OCI-LY1 (cell line): ENCODE results near the gene PWP2.

Experiments
- H2AFZ ChIP-seq: fragments of 200-600 bp; sonication (generic), shearing (Covaris generic); 2 replicates; pipeline ENCODE4 v1.6.0; 2014; ENCODE audit warnings: antibody characterized with exemption, mild to moderate bottlenecking, low read length
- H3F3A ChIP-seq: fragments of 200-600 bp; sonication (generic), shearing (Covaris generic); 2 replicates; pipeline ENCODE4 v1.6.0; 2014; ENCODE audit warnings: mild to moderate bottlenecking, antibody characterized with exemption, low read length, moderate library complexity; ENCODE audit not compliant: insufficient read depth
- H3K27ac ChIP-seq: fragments of 200-600 bp; sonication (generic); 2 replicates; pipeline ENCODE4 v1.5.1; 2014; ENCODE audit warnings: low read length, mixed run types, mild to moderate bottlenecking, low read depth; ENCODE audit not compliant: poor library complexity, severe bottlenecking
- H3K27me3 ChIP-seq: fragments of 200-600 bp; sonication (generic); 2 replicates; pipeline ENCODE4 v1.6.0; 2014; ENCODE audit warnings: antibody characterized with exemption, mild to moderate bottlenecking, low read length, moderate library complexity; ENCODE audit not compliant: insufficient read depth
- H3K36me3 ChIP-seq: fragments of 200-600 bp; sonication (generic); 2 replicates; pipeline ENCODE4 v1.6.1; 2014; ENCODE audit warnings: mild to moderate bottlenecking, antibody characterized with exemption, low read length, moderate library complexity, mixed read lengths; ENCODE audit not compliant: insufficient read depth
- H3K4me1 ChIP-seq: fragments of 200-600 bp; sonication (generic); 2 replicates; pipeline ENCODE4 v1.5.1; 2014; ENCODE audit warnings: mild to moderate bottlenecking, low read length, moderate library complexity; ENCODE audit not compliant: insufficient read depth, severe bottlenecking
- H3K4me2 ChIP-seq: fragments of 200-600 bp; sonication (generic), shearing (Covaris generic); 2 replicates; pipeline ENCODE4 v1.6.1; 2014; ENCODE audit warnings: low read length
- H3K4me3 ChIP-seq: fragments of 200-600 bp; sonication (generic); 2 replicates; pipeline ENCODE4 v1.5.1; 2014; ENCODE audit warnings: low read length, low read depth, mild to moderate bottlenecking, mixed read lengths; ENCODE audit not compliant: poor library complexity, severe bottlenecking
- H3K79me2 ChIP-seq: fragments of 200-600 bp; shearing (Covaris generic); 2 replicates; pipeline ENCODE4 v1.6.1; 2016; ENCODE audit warnings: mixed run types, low read length, mixed read lengths; ENCODE audit not compliant: insufficient read depth
- H3K9ac ChIP-seq: fragments of 200-600 bp; sonication (generic), shearing (Covaris generic); 2 replicates; pipeline ENCODE4 v1.6.1; 2014; ENCODE audit warnings: mild to moderate bottlenecking, low read length, mixed read lengths
- H3K9me2 ChIP-seq: fragments of 200-600 bp; sonication (generic), shearing (Covaris generic); 2 replicates; pipeline ENCODE4 v1.6.1; 2014; ENCODE audit warnings: low read depth, mild to moderate bottlenecking, low read length, mixed read lengths
- H3K9me3 ChIP-seq: fragments of 200-600 bp; shearing (Covaris generic); 2 replicates; pipeline ENCODE4 v1.6.1; 2014; ENCODE audit warnings: low read length, mixed read lengths
- H4K20me1 ChIP-seq: fragments of 200-600 bp; sonication (generic), shearing (Covaris generic); 2 replicates; pipeline ENCODE4 v1.6.0; 2016; ENCODE audit warnings: mild to moderate bottlenecking, low read length; ENCODE audit not compliant: insufficient read depth
- EZH2 ChIP-seq: fragments of 200-600 bp; sonication (generic), shearing (Covaris generic); IDR thresholded peaks from 2 replicates; pipeline ENCODE4 v1.8.0; 2017; ENCODE audit warnings: borderline replicate concordance, mixed run types, mild to moderate bottlenecking, antibody characterized with exemption, low read length, moderate library complexity, mixed read lengths
- TF ChIP-seq, protein P1 (sequence below): fragments of 200-600 bp; sonication (generic), shearing (Covaris generic); IDR thresholded peaks from 2 replicates; pipeline ENCODE4 v1.5.1; 2017; ENCODE audit warnings: mild to moderate bottlenecking, antibody characterized with exemption, low read length, moderate library complexity, mixed read lengths

Gene PWP2

DNA sequence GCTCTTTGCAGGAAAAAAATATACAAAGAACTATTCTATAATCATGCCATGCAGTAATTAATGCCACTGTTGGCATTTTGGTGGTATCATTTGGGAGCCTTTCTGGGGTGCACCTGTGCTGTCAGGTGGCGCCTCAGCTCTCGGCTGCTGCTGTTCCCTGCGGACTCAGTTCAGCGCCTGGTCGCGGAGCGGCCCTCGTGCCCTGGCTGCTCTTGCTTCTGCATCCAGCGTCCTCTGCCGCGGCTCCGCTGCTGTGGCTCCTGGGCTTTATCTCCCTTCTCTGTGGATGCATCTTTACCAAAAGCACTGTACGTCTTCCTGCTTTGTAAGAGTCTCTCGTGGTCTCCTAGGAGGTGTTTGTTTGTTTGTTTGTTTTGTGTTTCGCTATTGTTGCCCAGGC lies 35.1 kb upstream of the PWP2 start:
- Histone ChIP-seq H3K9me2 (no peaks in the 10 kb centered on the region), H3F3A (no peaks in the 10 kb centered on the region), H3K9me3 (no peaks in the 10 kb centered on the region), H3K4me3 (no peak overlapping the region), H3K36me3 (peaks cover 72% of the 10 kb centered on the region), H3K27ac (no peak overlapping the region), H3K4me1 (no peaks in the 10 kb centered on the region), H4K20me1 (no peaks in the 10 kb centered on the region), H3K4me2 (no peak overlapping the region), H3K79me2 (no peaks in the 10 kb centered on the region), H2AFZ (no peak overlapping the region), H3K27me3 (no peaks in the 10 kb centered on the region), H3K9ac (no peak overlapping the region)
- TF ChIP-seq EZH2 = no peak
- TF ChIP-seq, protein P1, sequence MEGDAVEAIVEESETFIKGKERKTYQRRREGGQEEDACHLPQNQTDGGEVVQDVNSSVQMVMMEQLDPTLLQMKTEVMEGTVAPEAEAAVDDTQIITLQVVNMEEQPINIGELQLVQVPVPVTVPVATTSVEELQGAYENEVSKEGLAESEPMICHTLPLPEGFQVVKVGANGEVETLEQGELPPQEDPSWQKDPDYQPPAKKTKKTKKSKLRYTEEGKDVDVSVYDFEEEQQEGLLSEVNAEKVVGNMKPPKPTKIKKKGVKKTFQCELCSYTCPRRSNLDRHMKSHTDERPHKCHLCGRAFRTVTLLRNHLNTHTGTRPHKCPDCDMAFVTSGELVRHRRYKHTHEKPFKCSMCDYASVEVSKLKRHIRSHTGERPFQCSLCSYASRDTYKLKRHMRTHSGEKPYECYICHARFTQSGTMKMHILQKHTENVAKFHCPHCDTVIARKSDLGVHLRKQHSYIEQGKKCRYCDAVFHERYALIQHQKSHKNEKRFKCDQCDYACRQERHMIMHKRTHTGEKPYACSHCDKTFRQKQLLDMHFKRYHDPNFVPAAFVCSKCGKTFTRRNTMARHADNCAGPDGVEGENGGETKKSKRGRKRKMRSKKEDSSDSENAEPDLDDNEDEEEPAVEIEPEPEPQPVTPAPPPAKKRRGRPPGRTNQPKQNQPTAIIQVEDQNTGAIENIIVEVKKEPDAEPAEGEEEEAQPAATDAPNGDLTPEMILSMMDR = no peak

DNA sequence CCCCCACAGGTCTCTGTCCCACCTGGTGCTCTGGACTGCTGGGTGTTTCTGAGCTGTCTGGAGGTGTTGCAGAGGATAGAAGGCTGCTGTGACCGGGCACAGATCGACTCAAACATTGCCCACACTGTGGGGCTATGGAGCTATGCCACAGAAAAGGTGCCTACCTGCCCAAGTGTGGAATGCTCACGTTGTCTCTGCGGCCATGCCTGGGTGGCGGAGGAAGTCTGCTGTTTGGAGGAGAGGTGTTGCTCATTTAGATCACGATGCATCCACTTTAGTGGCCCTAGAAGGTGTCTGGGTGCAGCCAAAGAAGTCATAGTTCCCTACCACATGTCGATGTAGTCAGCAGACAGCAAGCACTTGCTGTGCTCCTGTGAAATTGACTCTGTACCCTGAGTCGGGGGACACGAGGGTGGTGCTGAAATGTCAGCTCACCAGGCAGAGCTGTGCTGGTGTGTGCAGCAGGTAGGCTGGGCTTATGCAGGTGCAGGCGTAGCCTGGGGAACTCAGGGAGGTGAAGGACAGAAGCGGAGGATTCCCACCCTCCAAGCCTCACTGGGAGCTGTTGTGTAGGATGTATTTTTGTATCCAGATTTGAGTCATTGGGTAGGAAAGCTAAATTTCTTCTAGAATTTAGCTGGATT lies 32.8 kb upstream of the PWP2 start:
- Histone ChIP-seq H2AFZ (no peak overlapping the region), H3K9me2 (no peaks in the 10 kb centered on the region), H3K27me3 (no peaks in the 10 kb centered on the region), H3K4me3 (no peak overlapping the region), H3K9ac (no peak overlapping the region), H3K4me2 (no peak overlapping the region), H3K9me3 (no peaks in the 10 kb centered on the region), H3K79me2 (no peaks in the 10 kb centered on the region), H4K20me1 (no peaks in the 10 kb centered on the region), H3K36me3 (peaks cover 78% of the 10 kb centered on the region), H3K4me1 (no peaks in the 10 kb centered on the region), H3F3A (no peaks in the 10 kb centered on the region), H3K27ac (no peak overlapping the region)
- TF ChIP-seq EZH2 = no peak
- TF ChIP-seq, protein P1 = no peak

DNA sequence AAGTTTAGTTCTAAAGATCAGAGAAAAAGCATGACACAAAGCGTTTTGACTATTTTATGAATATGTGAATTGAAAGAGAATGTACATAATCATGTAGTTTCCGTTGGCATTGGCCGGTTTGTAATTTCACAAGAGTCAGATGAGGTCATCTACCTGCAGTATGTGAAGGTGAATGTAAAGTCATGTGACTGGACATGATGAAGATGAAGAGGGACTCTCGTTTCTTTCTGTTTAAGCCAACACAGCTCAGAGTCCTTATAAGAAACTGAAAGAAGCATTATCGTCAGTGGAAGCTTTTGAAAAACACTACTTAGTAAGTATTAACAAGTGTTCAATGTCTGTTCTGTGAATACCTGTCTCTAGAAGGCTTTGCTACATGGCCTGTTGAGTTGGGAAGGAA lies 30.9 kb upstream of the PWP2 start:
- Histone ChIP-seq H3K4me1 (no peaks in the 10 kb centered on the region), H3K36me3 (peaks cover 83% of the 10 kb centered on the region), H3K27ac (no peak overlapping the region), H3K27me3 (no peaks in the 10 kb centered on the region), H3K4me2 (no peak overlapping the region), H3K4me3 (no peak overlapping the region), H3F3A (no peaks in the 10 kb centered on the region), H3K9ac (no peak overlapping the region), H2AFZ (no peak overlapping the region), H3K9me2 (no peaks in the 10 kb centered on the region), H3K79me2 (no peaks in the 10 kb centered on the region), H3K9me3 (no peaks in the 10 kb centered on the region), H4K20me1 (no peaks in the 10 kb centered on the region)
- no peak for TF ChIP-seq EZH2
- TF ChIP-seq, protein P1 = no peak
